Fibroblast of peridontal ligament (primary cell): ENCODE data around the gene ADGRV1.

Source experiments
- DNase-seq: peaks from one replicate; pipeline ENCODE4 v3.0.0-alpha.2; 2010; ENCODE audit errors: extremely low read depth

Gene ADGRV1

GRCh38 chr5:91135475-91136248, 577.1 kb downstream of the ADGRV1 start:
- DNase-seq: no peak

- DNase-seq: no peak
Measured at GRCh38 chr5:91136271-91136670, 577.7 kb downstream of the ADGRV1 start.

- no peak for DNase-seq
Measured at GRCh38 chr5:91137647-91138046, 579.0 kb downstream of the ADGRV1 start.

- no peak for DNase-seq
Measured at GRCh38 chr5:91139572-91140200, 581.1 kb downstream of the ADGRV1 start.

- no peak for DNase-seq
Measured at GRCh38 chr5:91140657-91141056, 582.1 kb downstream of the ADGRV1 start.

GRCh38 chr5:91141642-91142041, 583.0 kb downstream of the ADGRV1 start:
- DNase-seq: no peak

GRCh38 chr5:91142386-91142785, 583.8 kb downstream of the ADGRV1 start:
- DNase-seq: no peak

- no peak for DNase-seq
Measured at GRCh38 chr5:91142819-91143218, 584.2 kb downstream of the ADGRV1 start.

- DNase-seq: no peak
Measured at GRCh38 chr5:91143840-91144239, 585.2 kb downstream of the ADGRV1 start.

- DNase-seq: no peak
Measured at GRCh38 chr5:91144491-91145332, 586.1 kb downstream of the ADGRV1 start.

- no peak for DNase-seq
Measured at GRCh38 chr5:91145333-91145620, 586.7 kb downstream of the ADGRV1 start.

- DNase-seq: no peak
Measured at GRCh38 chr5:91146230-91146629, 587.6 kb downstream of the ADGRV1 start.

- no peak for DNase-seq
Measured at GRCh38 chr5:91146905-91147600, 588.5 kb downstream of the ADGRV1 start.

- DNase-seq: no peak
Measured at GRCh38 chr5:91150234-91150633, 591.6 kb downstream of the ADGRV1 start.

- no peak for DNase-seq
Measured at GRCh38 chr5:91150636-91151035, 592.0 kb downstream of the ADGRV1 start.

GRCh38 chr5:91151947-91152346, 593.4 kb downstream of the ADGRV1 start:
- peak; percentile 76 for DNase-seq

GRCh38 chr5:91154338-91154737, 595.7 kb downstream of the ADGRV1 start:
- DNase-seq: no peak

- no peak for DNase-seq
Measured at GRCh38 chr5:91155274-91155673, 596.7 kb downstream of the ADGRV1 start.

GRCh38 chr5:91156242-91156641, 597.6 kb downstream of the ADGRV1 start:
- DNase-seq: no peak

- no peak for DNase-seq
Measured at GRCh38 chr5:91158011-91158410, 599.4 kb downstream of the ADGRV1 start.

- no peak for DNase-seq
Measured at GRCh38 chr5:91159647-91160046, 601.0 kb downstream of the ADGRV1 start.

GRCh38 chr5:91160714-91161285, 602.2 kb downstream of the ADGRV1 start:
- no peak for DNase-seq
